HG02938 (cell line): ENCODE measurements around the gene SOX8.

Experiments
- ATAC-seq: cut with Tn5 transposase; IDR thresholded peaks from one replicate; pipeline ENCODE4 v1.9.1; 2021; ENCODE audit warnings: mild to moderate bottlenecking, moderate library complexity; ENCODE audit not compliant: unreplicated experiment

The SOX8 gene

GRCh38 chr16:1003391-1004347 is 22.1 kb downstream of the SOX8 start:
- no peak for ATAC-seq

GRCh38 chr16:1005286-1005685 is 23.7 kb downstream of the SOX8 start:
- ATAC-seq = no peak

DNA sequence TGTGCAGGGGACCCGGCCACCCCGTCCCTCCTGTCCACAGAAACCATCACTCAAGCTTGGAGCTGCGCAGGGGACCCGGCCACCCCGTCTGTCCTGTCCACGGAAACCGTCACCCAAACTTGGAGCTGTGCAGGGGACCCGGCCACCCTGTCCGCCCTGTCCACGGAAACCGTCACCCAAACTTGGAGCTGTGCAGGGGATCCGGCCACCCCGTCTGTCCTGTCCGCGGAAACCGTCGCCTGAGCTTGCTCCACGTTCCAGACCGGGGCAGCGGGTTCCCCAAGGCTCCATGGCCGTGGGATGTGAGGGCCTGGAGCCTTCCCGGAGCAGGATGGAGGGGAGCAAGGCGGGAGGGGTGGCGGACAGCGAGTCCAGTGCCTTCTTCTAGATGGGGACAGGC is 25.2 kb downstream of the SOX8 start:
- ATAC-seq = no peak

- ATAC-seq = no peak
These were observed 25.8 kb downstream of the SOX8 start for GRCh38 chr16:1007284-1007850.

DNA sequence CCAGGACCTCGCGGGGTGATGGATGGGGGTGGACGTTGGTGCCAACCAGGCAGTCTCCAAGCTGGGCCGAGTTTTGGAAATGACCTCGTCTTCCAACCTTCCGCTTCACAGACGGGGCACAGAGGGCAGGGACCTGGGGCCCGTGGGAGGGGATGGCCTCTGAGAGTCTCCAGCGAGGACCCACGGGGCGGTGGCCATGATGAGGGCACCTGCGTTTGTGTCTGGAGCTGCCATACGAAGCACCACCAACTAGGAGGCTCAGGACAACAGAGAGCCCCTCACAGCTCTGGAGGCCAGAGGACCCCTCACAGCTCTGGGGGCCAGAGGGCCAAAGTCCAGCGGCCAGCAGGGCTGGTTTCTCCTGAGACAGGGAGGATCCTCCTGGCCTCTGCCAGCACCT is 26.5 kb downstream of the SOX8 start:
- ATAC-seq = no peak

GRCh38 chr16:1009358-1010150 is 28.0 kb downstream of the SOX8 start:
- no peak for ATAC-seq

GRCh38 chr16:1010251-1010650 is 28.7 kb downstream of the SOX8 start:
- ATAC-seq = no peak

DNA sequence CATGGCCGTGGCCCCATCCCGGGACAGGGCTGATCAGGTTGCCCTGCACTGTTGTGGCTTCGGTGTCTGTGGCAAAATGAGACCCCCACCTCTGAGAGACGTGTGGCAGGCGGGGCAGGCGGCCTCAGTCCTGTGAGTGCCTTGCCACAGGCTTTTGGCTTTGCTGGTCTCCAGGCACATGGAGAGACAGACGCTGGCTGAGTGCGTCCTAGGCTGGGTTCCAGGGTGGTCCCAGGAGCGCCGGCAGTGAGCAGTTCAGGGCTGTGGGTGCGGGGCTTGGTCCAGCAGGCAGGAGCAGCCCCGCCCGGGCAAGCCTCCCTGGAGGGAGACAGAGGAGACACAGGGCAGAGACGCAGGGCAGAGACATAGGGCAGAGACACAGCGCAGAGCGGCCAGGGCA is 29.2 kb downstream of the SOX8 start:
- no peak for ATAC-seq

GRCh38 chr16:1011316-1012082 is 29.9 kb downstream of the SOX8 start:
- no peak for ATAC-seq

DNA sequence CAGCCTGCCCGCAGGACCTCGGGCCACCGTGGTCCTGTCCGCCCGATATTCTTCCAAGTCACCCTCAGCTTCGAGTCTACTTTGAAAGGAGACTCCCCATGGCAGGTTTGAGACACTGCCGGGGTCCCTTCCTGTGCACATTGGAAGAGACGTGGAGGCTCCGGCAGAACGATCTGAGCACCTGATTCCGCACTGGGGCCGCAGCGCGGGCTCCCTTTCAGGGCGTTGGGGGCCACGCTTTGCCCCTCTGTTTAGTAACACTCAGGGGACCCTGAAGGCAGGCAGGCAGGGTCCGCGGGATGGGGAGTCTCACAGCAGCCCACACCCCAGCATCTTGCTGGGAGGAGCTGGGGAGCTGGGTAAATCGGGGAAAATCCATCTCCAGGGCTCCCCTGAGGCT is 30.6 kb downstream of the SOX8 start:
- ATAC-seq = no peak

DNA sequence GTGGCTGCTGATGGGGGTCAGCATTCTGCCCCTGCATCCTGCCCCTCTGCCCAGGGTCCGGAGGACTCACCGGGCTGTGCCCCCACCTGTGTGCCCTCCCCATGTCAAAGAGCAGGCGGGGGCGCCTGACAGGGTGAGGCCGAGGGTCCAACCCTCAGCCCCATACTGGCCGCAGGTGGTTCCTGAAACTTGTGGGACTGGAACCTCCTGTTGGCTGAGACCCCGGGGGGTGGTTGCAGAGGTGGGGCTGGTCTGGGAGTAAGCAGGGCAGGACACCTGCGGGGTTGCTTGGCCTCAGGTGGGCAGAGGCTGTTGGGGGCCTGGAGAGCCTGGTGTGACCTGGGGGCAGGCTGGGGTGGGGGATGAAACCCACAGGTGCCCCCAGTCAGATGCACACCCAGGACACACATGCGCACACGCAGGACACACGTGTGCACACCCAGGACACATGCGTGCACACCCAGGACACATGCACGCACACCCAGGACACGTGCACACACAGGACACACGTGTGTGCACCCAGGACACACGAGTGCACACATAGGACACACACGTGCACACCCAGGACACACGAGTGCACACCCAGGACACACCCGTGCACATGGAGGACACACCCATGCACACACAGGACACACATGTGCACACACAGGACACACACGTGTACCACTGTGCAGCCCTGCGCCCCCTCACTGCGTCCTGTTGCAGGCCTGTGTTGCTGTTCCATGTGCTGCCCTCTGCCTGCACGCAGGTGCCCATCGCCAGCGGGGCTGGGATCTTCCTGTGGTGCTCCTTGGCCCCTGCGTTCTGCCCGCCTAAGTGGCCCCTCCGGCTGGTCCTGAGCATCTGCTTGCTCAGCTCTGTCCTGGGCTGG is 31.4 kb downstream of the SOX8 start:
- no peak for ATAC-seq

DNA sequence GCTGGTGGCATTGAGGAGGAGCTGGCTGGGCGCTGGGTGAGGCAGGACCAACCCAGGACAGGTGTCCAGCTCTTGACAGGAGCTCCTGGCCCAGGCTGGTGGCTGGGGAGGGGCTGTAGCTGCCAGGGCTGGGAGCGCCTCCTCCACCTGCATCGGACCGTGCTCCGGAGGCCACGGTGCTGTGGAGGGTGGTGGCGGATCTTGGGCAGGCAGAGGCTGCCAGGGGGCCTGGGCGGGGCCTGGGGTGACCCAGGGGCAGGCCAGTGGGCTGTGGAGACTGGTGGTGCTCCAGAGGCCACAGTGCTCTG is 32.0 kb downstream of the SOX8 start:
- no peak for ATAC-seq

DNA sequence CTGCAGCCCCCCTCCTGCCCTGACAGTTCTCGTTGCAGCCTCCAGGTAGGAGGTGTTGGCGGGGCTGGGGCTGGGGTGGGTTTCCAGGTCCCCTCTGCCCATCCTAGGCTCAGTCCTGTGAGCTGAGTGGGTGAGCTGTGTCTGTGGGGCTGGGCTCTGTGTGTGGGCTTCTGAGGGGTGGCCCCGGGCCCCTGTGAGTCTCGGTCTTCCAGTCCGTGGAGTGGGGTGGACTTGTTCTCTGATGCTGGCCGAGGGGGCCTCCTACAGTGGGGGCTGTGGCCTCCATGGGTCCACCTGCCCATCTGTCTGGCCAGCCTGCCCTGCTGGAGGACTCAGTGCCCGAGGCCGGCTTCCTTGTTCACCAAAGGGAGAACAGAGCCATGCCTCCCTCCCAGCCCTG is 32.7 kb downstream of the SOX8 start:
- no peak for ATAC-seq

GRCh38 chr16:1014771-1015495 is 33.4 kb downstream of the SOX8 start:
- no peak for ATAC-seq

GRCh38 chr16:1018447-1019198 is 37.1 kb downstream of the SOX8 start:
- ATAC-seq = no peak

GRCh38 chr16:1019231-1020090 is 37.9 kb downstream of the SOX8 start:
- no peak for ATAC-seq

DNA sequence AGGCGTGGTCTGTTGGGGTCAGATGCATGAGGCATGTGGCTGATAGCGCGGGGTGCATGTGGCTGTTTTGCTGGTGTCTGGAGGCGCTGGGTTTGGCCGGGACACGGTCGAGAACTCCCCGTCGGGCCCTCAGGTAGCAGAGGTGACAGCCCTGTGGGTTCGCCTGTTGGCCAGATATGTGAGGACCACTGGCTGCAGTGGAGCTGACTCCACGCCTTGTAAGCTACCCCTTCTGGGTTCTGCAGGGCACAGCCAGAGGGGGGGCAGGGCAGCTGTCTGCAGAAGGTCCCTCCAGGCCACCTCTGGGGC is 38.5 kb downstream of the SOX8 start:
- ATAC-seq = no peak

DNA sequence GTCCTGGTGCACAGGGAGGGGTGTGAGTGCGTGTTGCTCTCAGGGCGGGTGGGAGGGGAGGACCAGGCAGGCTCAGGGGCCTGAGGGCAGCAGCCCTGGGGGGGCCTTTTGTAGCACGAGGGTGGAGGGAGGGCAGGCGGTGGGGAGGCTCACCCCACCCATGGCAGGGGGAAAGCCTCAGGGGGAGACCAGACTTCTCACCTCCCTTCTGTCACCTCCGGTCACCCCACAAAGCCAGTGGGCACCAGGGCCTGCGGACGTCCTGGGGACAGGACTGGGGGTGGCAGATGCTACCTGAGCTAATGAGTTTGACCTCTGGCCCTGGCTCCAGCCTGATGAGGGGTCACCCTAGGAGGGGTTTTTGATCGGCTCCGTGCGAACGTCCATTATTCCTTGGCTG is 39.0 kb downstream of the SOX8 start:
- ATAC-seq = no peak
